NOMO-1 treated with DMSO at 0.1 percent for 48 hours (cell line): ENCODE results near the gene RRM2.

Experiments used
- DNase-seq: peaks from one replicate; lab custom pipeline; 2025; ENCODE audit not compliant: unreplicated experiment; lab: John Stamatoyannopoulos, UW

RRM2 gene

GRCh38 chr2:10170256-10170655 is 47.7 kb downstream of the RRM2 start:
- DNase-seq = no peak

GRCh38 chr2:10171006-10171800 is 48.7 kb downstream of the RRM2 start:
- no peak for DNase-seq

DNA sequence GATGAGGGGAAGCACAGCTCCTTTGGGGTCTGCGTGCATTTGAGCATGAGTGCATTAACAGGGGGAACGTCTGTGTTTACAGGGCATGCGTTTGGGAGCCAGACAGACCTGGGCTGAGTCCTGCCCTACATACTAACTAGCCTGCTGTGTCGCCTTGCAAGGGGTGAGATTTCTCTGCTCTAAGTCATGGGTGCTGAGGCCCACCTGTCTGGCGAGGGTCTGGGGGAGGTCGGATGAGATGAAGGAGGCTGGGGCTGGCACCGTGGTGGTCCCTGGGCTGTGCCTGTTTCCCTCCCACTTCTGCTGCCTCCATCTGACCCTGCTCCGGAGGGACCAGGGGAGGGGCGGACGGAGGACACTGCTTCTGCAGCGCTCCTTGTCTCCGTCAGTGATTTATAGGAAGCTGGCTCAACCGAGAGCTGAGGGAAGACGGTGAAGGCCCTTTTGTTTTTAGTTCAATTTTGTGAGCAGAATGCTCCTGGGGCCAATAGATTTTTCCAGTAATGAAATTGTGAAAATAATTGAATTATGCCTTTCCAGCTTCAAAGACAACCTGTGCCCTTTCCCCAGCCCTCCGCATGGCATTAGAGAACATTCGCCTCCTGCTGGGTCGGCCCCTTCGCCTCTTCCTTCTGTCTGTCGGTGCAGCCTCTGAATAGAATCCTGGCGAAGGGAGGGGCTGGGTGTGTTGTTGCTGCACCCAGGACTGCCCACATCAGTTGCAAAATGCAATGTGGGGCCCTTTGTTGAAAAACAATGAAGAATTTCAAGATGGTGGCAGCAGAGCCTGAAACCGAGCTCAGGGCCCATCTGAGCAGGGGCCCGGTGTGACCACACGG is 49.7 kb downstream of the RRM2 start:
- no peak for DNase-seq

GRCh38 chr2:10173258-10174005 is 50.9 kb downstream of the RRM2 start:
- DNase-seq = no peak

- no peak for DNase-seq
Measured at GRCh38 chr2:10174173-10174572, 51.6 kb downstream of the RRM2 start.

- no peak for DNase-seq
Measured at GRCh38 chr2:10175441-10175840, 52.9 kb downstream of the RRM2 start.

DNA sequence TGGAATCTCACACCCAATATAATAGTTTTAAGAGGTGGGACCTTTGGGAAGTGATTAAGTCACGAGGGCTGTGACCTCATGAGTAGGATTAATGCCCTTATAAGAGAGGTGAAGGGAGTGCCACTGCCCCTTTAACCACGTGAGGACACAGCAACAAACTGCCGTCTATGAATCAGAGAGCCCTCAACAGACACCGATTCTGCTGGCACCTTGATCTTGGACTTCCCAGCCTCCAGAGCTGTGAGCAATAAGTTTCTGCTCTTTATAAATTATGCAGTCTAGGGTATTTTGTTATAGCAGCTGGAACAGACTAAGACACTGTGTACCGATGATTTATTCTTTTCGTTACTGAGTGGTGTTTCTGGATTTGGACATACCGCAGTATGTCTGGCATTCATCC is 56.2 kb downstream of the RRM2 start:
- DNase-seq = no peak

GRCh38 chr2:10179422-10179821 is 56.9 kb downstream of the RRM2 start:
- no peak for DNase-seq

- DNase-seq = no peak
Measured at GRCh38 chr2:10180229-10180628, 57.7 kb downstream of the RRM2 start.
